HepG2 (cell line): Measurements from ENCODE around the gene SBK2. TPM values are rescaled to one million over a fixed set of nuclear protein-coding genes. Genes with fewer than 3 reads are reported as not detected.

Experiments used
- ATAC-seq: fragments of 200-7000 bp; cut with Tn5 transposase; 3 replicates; pipeline ENCODE4 v1.9.1; 2020; ENCODE audit warnings: mild to moderate bottlenecking, moderate library complexity
- BruUV-seq: library from RNA; stranded (reverse); fragments of 400-500 nt; replicated peaks from 2 replicates; lab custom pipeline; 2021; lab: Mats Ljungman, UMichigan
- CTCF ChIA-PET: fragments of 300-600 bp; formaldehyde crosslinking; extraction: SDS; loops from one replicate; lab custom pipeline; 2021; ENCODE audit warnings: low total read pairs, inconsistent platforms, low intra/inter-chr PET ratio; lab: Yijun Ruan, JAX
- POLR2A ChIA-PET: fragments of 350-600 bp; sonication (Branson Sonifier 250); formaldehyde crosslinking; loops from one replicate; lab custom pipeline; 2020; ENCODE audit warnings: antibody characterized with exemption, inconsistent platforms; lab: Yijun Ruan, JAX
- DNase-seq: peaks from one replicate; pipeline ENCODE4 v3.0.0-alpha.2; 2015; ENCODE audit warnings: low spot score
- FAIRE-seq: peaks from 3 replicates; lab custom pipeline; 2011; peaks lifted over from hg19 to GRCh38; lab: Jason Lieb, UNC
- H2AFZ ChIP-seq: one replicate; pipeline ENCODE4 v1.6.1; 2011; ENCODE audit warnings: low read length, inconsistent platforms
- H3K27ac ChIP-seq: fragments of 300-600 bp; 3 replicates; pipeline ENCODE4 v1.8.0; 2011; ENCODE audit warnings: mixed run types, mild to moderate bottlenecking, mixed read lengths, low read length, inconsistent platforms; ENCODE audit not compliant: insufficient read depth; ENCODE audit errors: extremely low read length
- H3K27me3 ChIP-seq, 2 experiments: fragments of 200-600 bp in 1 of 2; 2 replicates in 1 of 2; 3 replicates in 1 of 2; pipeline versions ENCODE4 v1.6.0 to v1.8.0; 2011; ENCODE audit warnings: low read length in 2 of 2, mild to moderate bottlenecking in 2 of 2, moderate library complexity in 2 of 2, inconsistent platforms in 1 of 2; ENCODE audit not compliant: insufficient read depth in 2 of 2, control insufficient read depth in 1 of 2
- H3K36me3 ChIP-seq, 2 experiments: fragments of 200-600 bp in 1 of 2; replicated peaks in 1 of 2; 2 replicates in 1 of 2; 3 replicates in 1 of 2; pipeline versions ENCODE4 v1.5.1 to v1.8.0; 2011; ENCODE audit warnings: low read length in 2 of 2, inconsistent platforms in 1 of 2; ENCODE audit not compliant: insufficient read depth in 2 of 2, control insufficient read depth in 1 of 2
- H3K4me1 ChIP-seq: 2 replicates; pipeline ENCODE4 v1.5.1; 2012; ENCODE audit warnings: low read length, inconsistent platforms; ENCODE audit not compliant: insufficient read depth
- H3K4me2 ChIP-seq: 2 replicates; pipeline ENCODE4 v1.6.0; 2011; ENCODE audit warnings: low read depth, low read length, inconsistent platforms
- H3K4me3 ChIP-seq, 3 experiments: fragments of 200-600 bp in 1 of 3; sonication (generic), shearing (Covaris generic) in 1 of 3; replicated peaks in 1 of 3; 2 replicates each; pipeline ENCODE4 v1.5.1; 2011 to 2016; ENCODE audit warnings: low read length in 3 of 3, inconsistent platforms in 2 of 3, low read depth in 2 of 3, mild to moderate bottlenecking in 2 of 3, control low read depth in 1 of 3, mixed read lengths in 1 of 3; ENCODE audit not compliant: insufficient read depth in 1 of 3
- H3K79me2 ChIP-seq: one replicate; pipeline ENCODE4 v1.6.1; 2011; ENCODE audit warnings: low read length, inconsistent platforms; ENCODE audit not compliant: insufficient read depth
- H3K9ac ChIP-seq: 2 replicates; pipeline ENCODE4 v1.6.0; 2011; ENCODE audit warnings: mild to moderate bottlenecking, low read depth, low read length, inconsistent platforms; ENCODE audit not compliant: insufficient read depth
- H3K9me3 ChIP-seq: 2 replicates; pipeline ENCODE4 v1.5.1; 2012; ENCODE audit warnings: mild to moderate bottlenecking, low read length
- H4K20me1 ChIP-seq: 2 replicates; pipeline ENCODE4 v1.6.0; 2011; ENCODE audit warnings: inconsistent platforms, mild to moderate bottlenecking, low read length, moderate library complexity; ENCODE audit not compliant: insufficient read depth
- TEF ChIP-seq: sonication (generic); formaldehyde crosslinking; IDR thresholded peaks from 2 replicates; pipeline ENCODE4 v1.5.0; 2020; ENCODE audit warnings: missing genetic modification reagents
- THAP8 ChIP-seq: sonication (generic); formaldehyde crosslinking; IDR thresholded peaks from 2 replicates; pipeline ENCODE4 v1.5.1; 2020; ENCODE audit warnings: missing genetic modification reagents, mild to moderate bottlenecking, borderline replicate concordance
- ZNF407 ChIP-seq: sonication (generic); formaldehyde crosslinking; IDR thresholded peaks from one replicate; pipeline ENCODE4 v1.5.1; 2020; ENCODE audit warnings: mild to moderate bottlenecking, missing genetic modification reagents; ENCODE audit errors: not compliant biosample characterization
- ZNF670 ChIP-seq: sonication (generic); formaldehyde crosslinking; IDR thresholded peaks from 2 replicates; pipeline ENCODE4 v1.8.0; 2022; ENCODE audit warnings: mild to moderate bottlenecking, missing genetic modification reagents, borderline replicate concordance
- ZUFSP ChIP-seq: sonication (generic); formaldehyde crosslinking; IDR thresholded peaks from 2 replicates; pipeline ENCODE4 v1.9.0; 2021; ENCODE audit warnings: missing genetic modification reagents, mild to moderate bottlenecking, borderline replicate concordance
- WGBS: methylation state at CpG from one replicate; pipeline ENCODE4 v1.1.6; 2017; ENCODE audit warnings: low lambda C conversion rate; 5-methylcytosine and 5-hydroxymethylcytosine counted together
- in situ Hi-C: cut with HindIII; loops from 2 replicates; pipeline ENCODE4 v1.10.0; 2017; ENCODE audit warnings: low pct_unique_long_range_greater_than_20kb; ENCODE audit not compliant: extremely low pct_ligation_motif_present
- intact Hi-C: fragments of 100-400 bp; cut with micrococcal nuclease; formaldehyde crosslinking; loops from one replicate; pipeline ENCODE4 v1.10.0; 2022; ENCODE audit not compliant: unreplicated experiment
- polyA plus RNA-seq, 8 experiments: library from polyadenylated mRNA; depleted of rRNA in 3 of 8; stranded (reverse) in 7 of 8; unstranded in 1 of 8; fragments of >200 nt; fragmentation: Illumina TruSeq in 4 of 8; extraction: Trizol in 4 of 8; gene quantifications; 2 replicates each; pipeline versions ENCODE4 v1.2.1 to v1.2.3, GENCODE V29; 2011 to 2016; ENCODE audit warnings: low read depth in 4 of 8, missing spikeins in 1 of 8, mixed read lengths in 1 of 8; ENCODE audit not compliant: insufficient read depth in 1 of 8
- total RNA-seq, 5 experiments: library from RNA; depleted of rRNA; stranded (reverse); fragments of >200 nt; fragmentation: Illumina TruSeq; extraction: Trizol; gene quantifications; 2 replicates each; pipeline ENCODE4 v1.2.3, GENCODE V29; 2016; ENCODE audit warnings: low read depth in 1 of 5

Gene SBK2
- total and polyA plus RNA-seq, 2 of the 13 experiments (the other 11 are each of a cell fraction or from before 2014, with no cell fraction given), result 0.24 TPM; not detected in 1

- Histone ChIP-seq H3K36me3 (no peaks in the 10 kb centered on the region), H4K20me1 (no peaks in the 10 kb centered on the region), H3K79me2 (no peaks in the 10 kb centered on the region), H3K4me1 (peaks cover 20% of the 10 kb centered on the region), H2AFZ (no peak overlapping the region), H3K4me2 (no peak overlapping the region), H3K9ac (no peak overlapping the region), H3K27me3 (peaks cover 1 to 29% of the 10 kb centered on the region in 2 experiments; a peak in 4 of 5 replicates), H3K9me3 (no peaks in the 10 kb centered on the region), H3K27ac (no peak overlapping the region), H3K4me3 (no peak overlapping the region)
- 27% methylated on average over 11 of the region's 11 CpGs for WGBS
- no peak for FAIRE-seq
- no TSS peak for BruUV-seq
- DNase-seq, result no peak
- CTCF ChIA-PET, result interaction anchor here (2.0 kb wide), 1 partner anchor 37 kb away, joined by 24 read pairs; no protein-coding TSS in a partner anchor
- intact Hi-C loops, result no loop called here
- no peak for ATAC-seq
- TF ChIP-seq TEF (CRISPR knock-in tag) (no peak), ZUFSP (CRISPR knock-in tag) (no peak), THAP8 (CRISPR knock-in tag) (no peak), ZNF407 (CRISPR knock-in tag) (no peak), ZNF670 (CRISPR knock-in tag) (no peak)
- in situ Hi-C loops, result no loop called here
- POLR2A ChIA-PET, result interaction anchor here (0.9 to 1.9 kb wide), 3 partner anchors 11 to 97 kb away, joined by 3 to 10 read pairs (median 5); partner anchors contain the start of genes FIZ1 and ZNF524
These were observed 32.0 kb downstream of the SBK2 start for GRCh38 chr19:55504981-55505380.
